ENCODE results near the gene EREG.

- TF ChIP-seq CTCF (IDR thresholded peaks at IDR 0.05; ENCODE audit: low read depth, low read length) (no peak), EZH2phosphoT487 (IDR thresholded peaks at IDR 0.05; ENCODE audit: low read depth) (no peak)
Measured at GRCh38 chr4:74328501-74328900, 36.4 kb upstream of the EREG start.
